ENCODE measurements around the gene SAV1.

- TF ChIP-seq CTCF (conservative IDR thresholded peaks at IDR 0.05; ENCODE audit: low read length) (no peak), EZH2phosphoT487 (IDR thresholded peaks at IDR 0.05; ENCODE audit: borderline replicate concordance, low read depth, low read length) (no peak)
Observed at GRCh38 chr14:50615552-50615951, 52.6 kb downstream of the SAV1 start.

Data from OCI-LY7 (cell line).